Nephron progenitor cell (in vitro differentiated cells): ENCODE measurements around the gene FASTKD2.
A peak's percentile ranks its signal among the peaks of the same experiment; 100 is the strongest.

Source experiments
- DNase-seq: peaks from one replicate; pipeline ENCODE4 v3.0.0; 2021
- H3K27ac Mint-ChIP-seq: 2 replicates; pipeline ENCODE4 v1.8.0; 2021; ENCODE audit warnings: mild to moderate bottlenecking, moderate library complexity, mixed read lengths
- H3K27me3 Mint-ChIP-seq: 2 replicates; pipeline ENCODE4 v1.8.0; 2021; ENCODE audit warnings: mild to moderate bottlenecking, low read depth, mixed read lengths; ENCODE audit not compliant: poor library complexity
- H3K36me3 Mint-ChIP-seq: 2 replicates; pipeline ENCODE4 v1.8.0; 2021; ENCODE audit warnings: low read depth, mixed read lengths
- H3K4me1 Mint-ChIP-seq: 2 replicates; pipeline ENCODE4 v1.8.0; 2021; ENCODE audit warnings: mixed read lengths
- H3K4me3 Mint-ChIP-seq: 2 replicates; pipeline ENCODE4 v1.8.0; 2021; ENCODE audit warnings: mild to moderate bottlenecking, moderate library complexity, mixed read lengths
- H3K9me3 Mint-ChIP-seq: 2 replicates; pipeline ENCODE4 v1.8.0; 2021; ENCODE audit warnings: mild to moderate bottlenecking, moderate library complexity, mixed read lengths
- CTCF ChIP-seq: fragments of 200-600 bp; sonication (generic); IDR thresholded peaks from 2 replicates; pipeline ENCODE4 v1.5.0; 2021; ENCODE audit warnings: antibody characterized with exemption

FASTKD2 gene

GRCh38 chr2:206756816-206757215, 8.6 kb upstream of the FASTKD2 start:
- DNase-seq: no peak
- Mint-ChIP-seq H3K27ac (no peak overlapping the region), H3K27me3 (peaks cover 23% of the 10 kb centered on the region), H3K9me3 (no peaks in the 10 kb centered on the region), H3K36me3 (no peaks in the 10 kb centered on the region), H3K4me1 (no peaks in the 10 kb centered on the region), H3K4me3 (no peak overlapping the region)
- TF ChIP-seq CTCF: no peak

GRCh38 chr2:206764673-206765241, 649 bp upstream of the FASTKD2 start:
- no peak for TF ChIP-seq CTCF
- peak overlapping the region; percentile 98 for H3K27ac Mint-ChIP-seq
- DNase-seq: no peak
- peaks cover 20% of the 10 kb centered on the region for H3K4me1 Mint-ChIP-seq
- peak overlapping the region; percentile 97 for H3K4me3 Mint-ChIP-seq
- H3K36me3 Mint-ChIP-seq: peaks cover 25% of the 10 kb centered on the region
- peaks cover 10% of the 10 kb centered on the region for H3K27me3 Mint-ChIP-seq
- H3K9me3 Mint-ChIP-seq: no peaks in the 10 kb centered on the region

- Mint-ChIP-seq H3K36me3 (peaks cover 40% of the 10 kb centered on the region), H3K4me1 (peaks cover 20% of the 10 kb centered on the region), H3K4me3 (peak overlapping the region; percentile 97), H3K27ac (peak overlapping the region; percentile 98), H3K9me3 (no peaks in the 10 kb centered on the region), H3K27me3 (peaks cover 4% of the 10 kb centered on the region)
- TF ChIP-seq CTCF: no peak
- no peak for DNase-seq
These were observed 888 bp downstream of the FASTKD2 start for GRCh38 chr2:206766057-206766930.

- Mint-ChIP-seq H3K27ac (no peak overlapping the region), H3K36me3 (peaks cover 95% of the 10 kb centered on the region), H3K27me3 (no peaks in the 10 kb centered on the region), H3K9me3 (peaks cover 56% of the 10 kb centered on the region), H3K4me1 (no peaks in the 10 kb centered on the region), H3K4me3 (no peak overlapping the region)
- no peak for TF ChIP-seq CTCF
- DNase-seq: no peak
These were observed 9.5 kb downstream of the FASTKD2 start for GRCh38 chr2:206774871-206775270.

GRCh38 chr2:206776432-206776831, 11.0 kb downstream of the FASTKD2 start:
- no peaks in the 10 kb centered on the region for H3K27me3 Mint-ChIP-seq
- DNase-seq: no peak
- H3K9me3 Mint-ChIP-seq: peaks cover 68% of the 10 kb centered on the region
- TF ChIP-seq CTCF: no peak
- no peak overlapping the region for H3K27ac Mint-ChIP-seq
- H3K4me3 Mint-ChIP-seq: no peak overlapping the region
- peaks cover 96% of the 10 kb centered on the region for H3K36me3 Mint-ChIP-seq
- H3K4me1 Mint-ChIP-seq: no peaks in the 10 kb centered on the region

GRCh38 chr2:206780671-206781070, 15.3 kb downstream of the FASTKD2 start:
- DNase-seq: no peak
- no peak overlapping the region for H3K4me3 Mint-ChIP-seq
- peaks cover 2% of the 10 kb centered on the region for H3K27me3 Mint-ChIP-seq
- H3K9me3 Mint-ChIP-seq: peaks cover 53% of the 10 kb centered on the region
- H3K27ac Mint-ChIP-seq: no peak overlapping the region
- H3K4me1 Mint-ChIP-seq: no peaks in the 10 kb centered on the region
- peaks cover 87% of the 10 kb centered on the region for H3K36me3 Mint-ChIP-seq
- no peak for TF ChIP-seq CTCF
